HG03064 (cell line): ENCODE data around the gene TMEM123.
"Not testable (repeated sequence)": the region's sequence is repeated elsewhere in the genome, so short reads cannot be mapped to it uniquely, and the experiment has no call there.

ENCODE experiments used
- ATAC-seq: cut with Tn5 transposase; IDR thresholded peaks from one replicate; pipeline ENCODE4 v1.9.1; 2021; ENCODE audit warnings: low read depth; ENCODE audit not compliant: unreplicated experiment

Gene TMEM123

DNA sequence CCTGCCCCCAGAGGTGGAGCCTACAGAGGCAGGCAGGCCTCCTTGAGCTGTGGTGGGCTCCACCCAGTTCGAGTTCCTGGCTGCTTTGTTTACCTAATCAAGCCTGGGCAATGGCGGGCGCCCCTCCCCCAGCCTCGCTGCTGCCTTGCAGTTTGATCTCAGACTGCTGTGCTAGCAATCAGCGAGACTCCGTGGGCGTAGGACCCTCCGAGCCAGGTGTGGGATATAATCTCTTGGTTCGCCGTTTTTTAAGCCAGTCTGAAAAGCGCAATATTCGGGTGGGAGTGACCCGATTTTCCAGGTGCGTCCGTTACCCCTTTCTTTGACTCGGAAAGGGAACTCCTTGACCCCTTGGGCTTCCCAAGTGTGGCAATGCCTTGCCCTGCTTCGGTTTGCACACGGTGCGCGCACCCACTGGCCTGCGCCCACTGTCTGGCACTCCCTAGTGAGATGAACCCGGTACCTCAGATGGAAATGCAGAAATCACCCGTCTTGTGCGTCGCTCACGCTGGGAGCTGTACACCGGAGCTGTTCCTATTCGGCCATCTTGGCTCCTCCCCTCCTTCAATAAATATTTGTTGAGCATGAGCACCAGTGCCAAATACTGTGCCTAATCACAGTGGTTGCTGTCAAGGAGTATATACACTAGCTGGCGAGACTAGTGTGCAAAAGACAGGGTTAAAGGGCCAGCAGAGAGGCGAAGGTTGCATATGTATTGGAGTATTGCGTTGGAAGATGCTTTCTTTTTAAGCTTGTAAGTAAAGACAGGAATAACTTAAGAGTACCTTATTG is 77.7 kb downstream of the TMEM123 start:
- ATAC-seq, result not testable (repeated sequence)

DNA sequence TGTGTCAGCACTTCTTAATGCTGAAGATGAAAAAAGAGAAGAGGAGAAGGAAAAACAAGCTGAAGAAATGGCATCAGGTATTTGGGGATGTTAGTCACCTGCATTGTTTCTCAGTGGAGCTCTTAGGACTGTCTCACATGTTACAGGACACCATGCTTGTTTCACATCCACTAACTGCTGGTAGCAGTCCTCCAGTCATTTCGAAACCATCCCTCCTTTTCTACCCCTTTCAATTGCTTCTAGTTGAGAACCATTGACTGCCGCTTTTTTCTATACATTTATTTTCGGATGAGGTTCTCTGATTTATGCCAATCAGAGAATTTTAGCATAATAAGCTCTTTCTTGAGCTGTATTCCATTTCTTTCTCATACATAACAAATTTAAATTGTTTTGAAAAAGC is 84.1 kb downstream of the TMEM123 start:
- ATAC-seq, result peak; percentile 99

DNA sequence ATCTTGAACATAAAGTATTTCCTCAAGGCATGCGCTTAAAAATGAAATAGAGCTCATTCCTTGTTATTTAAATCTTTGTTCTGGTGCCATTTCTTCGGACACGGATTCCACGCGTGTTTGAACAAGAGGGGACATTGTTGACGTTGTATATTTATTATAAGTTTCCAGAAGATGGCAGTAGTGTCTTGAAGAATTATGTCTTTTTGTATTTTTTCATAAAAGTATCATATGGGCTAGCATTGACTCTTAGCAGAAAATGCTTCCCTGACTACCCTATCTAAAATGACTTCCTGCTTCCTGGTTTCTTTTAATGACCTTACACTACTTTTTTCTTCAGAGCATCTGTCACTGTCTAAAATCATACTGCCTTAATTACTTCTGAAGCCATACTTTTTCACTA is 85.2 kb downstream of the TMEM123 start:
- no peak for ATAC-seq

DNA sequence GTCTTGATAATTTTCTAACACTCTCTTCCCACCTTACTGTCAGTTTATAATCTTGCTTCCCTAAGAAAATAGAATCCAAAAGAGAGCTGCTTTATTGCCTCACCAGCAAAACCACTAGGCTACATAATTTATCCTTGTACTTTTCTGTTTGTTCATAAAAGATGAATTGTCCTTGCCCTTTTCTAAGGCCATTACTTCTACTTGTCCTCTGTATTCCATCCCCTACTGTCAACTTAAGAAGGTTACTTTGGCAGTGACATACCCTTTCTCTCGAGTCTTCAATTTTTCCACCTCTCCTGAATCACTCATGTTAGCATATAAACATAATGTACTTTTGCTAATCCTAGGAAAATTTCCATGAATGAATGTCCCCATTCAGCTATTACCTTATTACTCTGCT is 87.6 kb downstream of the TMEM123 start:
- no peak for ATAC-seq

DNA sequence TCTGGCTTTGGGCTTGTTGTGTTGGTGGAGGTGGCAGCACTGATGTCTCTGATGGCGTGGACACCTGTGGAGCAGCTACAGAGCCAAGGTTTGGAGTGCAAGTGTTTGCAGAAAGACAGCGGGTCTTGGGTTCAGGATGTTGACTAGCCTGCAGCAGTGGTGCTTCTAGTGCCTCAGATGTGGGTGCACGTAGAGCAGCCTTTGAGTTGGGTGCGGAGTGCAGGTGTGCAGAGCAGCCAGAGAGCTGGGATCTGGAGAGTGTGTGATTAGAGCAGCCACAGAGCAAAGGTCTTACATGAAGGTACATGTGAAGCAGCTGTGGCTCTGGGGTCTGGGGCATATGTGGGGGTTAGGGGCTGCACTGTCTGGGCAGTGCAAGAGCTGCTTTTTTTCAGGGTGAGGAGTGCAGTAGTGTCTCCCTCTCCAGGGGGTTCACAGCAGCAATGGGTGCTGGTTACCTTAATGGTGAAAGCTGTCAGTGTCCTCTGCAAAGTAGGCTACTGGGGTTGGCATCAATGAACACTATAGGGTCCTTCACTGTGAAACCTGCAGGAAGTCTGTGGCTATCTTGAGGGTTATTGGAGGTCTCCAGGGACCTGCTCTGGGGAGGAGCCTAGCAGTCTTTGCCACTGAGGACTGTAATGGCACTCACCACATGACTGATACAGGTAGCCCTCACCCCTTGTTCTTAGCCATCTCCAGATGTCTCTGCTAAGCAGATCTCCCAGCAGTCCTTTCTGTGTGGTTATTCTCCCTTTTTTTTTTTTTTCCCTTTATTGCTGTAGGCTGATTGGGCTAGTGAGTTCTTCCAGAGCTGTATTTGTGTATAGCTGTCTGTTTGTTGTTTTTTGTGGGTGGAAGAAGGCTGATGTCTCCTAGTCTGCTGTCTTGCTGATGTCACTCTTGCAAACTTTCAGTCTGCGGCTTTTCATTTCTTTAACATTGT is 91.2 kb downstream of the TMEM123 start:
- peak; percentile 65 for ATAC-seq

DNA sequence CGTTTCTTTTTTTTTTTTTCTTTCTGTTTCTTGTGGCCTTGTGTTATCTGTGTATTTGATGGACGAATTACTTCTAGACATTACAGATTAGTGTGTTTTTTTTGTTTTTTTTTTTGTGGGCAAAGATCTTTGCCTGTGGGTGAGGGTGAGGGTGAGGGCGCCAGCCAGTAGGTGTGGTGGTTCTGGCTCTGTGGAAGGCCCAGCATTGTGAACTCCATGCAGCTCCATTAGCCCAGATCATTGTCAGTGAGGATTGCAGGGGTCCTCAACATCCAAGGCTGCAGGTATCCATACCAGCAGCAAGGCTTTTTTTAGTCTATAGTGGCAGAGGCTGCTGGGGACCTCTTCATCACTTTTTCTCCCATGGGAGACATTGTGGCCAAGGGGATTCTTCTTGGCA is 91.9 kb downstream of the TMEM123 start:
- no peak for ATAC-seq

DNA sequence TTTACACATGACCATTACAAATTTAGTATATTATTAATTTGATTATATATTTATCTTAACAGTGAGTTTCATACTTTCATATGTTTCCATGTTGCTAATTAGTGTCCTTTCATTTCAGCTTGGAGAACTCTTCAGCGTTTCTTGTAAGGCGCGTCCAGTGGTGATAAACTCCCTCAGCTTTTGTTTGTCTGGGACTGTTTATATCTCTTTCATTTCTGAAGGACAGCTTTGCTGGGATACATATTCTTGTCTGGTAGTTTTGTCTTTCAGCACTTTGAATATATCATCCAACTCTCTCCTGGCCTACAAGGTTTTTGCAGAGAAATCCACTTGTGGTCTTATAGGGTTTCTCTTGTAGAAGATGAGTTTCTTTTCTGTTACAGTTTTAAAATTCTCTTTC is 93.2 kb downstream of the TMEM123 start:
- no peak for ATAC-seq

DNA sequence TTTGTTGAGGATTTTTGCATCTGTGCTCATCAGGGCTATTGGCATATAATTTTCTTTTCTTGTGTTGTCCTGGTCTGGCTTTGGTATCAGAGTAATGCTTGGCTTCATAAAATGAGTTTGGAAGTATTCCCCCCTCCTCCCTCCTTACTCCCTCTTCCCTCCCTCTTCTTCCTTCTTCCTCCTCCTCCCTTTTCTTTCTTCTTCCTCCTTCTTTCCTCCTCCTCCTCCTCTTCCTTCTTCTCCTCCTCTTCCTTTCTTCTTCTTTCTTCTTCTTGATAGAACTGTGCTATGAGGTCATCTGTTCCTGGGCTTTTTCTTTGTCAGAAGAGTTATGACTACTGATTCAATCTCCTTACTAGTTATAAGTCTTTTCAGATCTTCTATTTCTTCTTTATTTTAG is 95.4 kb downstream of the TMEM123 start:
- no peak for ATAC-seq

DNA sequence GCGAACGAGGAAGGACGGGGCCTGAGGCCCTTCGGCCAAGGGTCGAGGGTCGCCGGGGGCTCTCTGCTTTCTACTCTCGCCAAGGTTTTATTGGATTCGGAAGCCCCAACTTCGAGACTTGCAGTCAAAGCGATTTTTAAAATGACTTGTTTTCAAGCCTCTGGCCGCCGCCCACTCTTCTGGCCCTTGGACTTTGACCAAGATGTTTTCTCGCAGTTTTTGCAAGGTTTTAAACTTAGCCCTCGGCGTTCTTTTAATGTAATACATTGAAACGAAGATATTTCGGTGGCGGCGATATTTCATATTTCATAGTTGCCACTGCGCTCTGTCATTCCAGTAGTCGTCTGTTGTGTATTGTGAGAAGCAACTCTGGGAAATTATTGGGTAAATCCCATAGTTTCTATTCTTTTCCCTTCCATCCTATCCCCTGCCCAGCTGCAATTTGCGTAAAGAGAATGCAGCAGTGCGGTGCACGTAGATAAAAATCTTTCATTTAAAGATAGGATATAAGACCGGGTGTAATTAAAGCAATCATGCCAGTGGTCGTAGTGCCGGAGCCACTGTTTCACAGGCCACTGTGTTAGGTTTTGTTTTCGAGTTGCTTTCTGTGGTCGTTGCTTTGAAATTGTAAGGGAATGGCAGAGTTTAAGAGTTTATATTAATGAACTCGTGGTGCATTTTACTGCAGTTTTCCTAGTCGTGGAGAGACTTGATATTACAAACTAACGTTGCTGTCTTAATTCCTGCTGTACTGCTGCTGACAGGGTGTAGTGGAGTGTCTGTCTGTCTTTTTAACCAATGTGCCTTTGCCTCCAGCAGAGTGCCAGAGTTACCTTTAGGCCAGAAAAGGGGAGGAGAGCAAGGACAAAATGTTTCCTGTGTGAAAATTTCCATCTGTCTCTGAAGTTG is 104.8 kb downstream of the TMEM123 start:
- peak; percentile 15 for ATAC-seq

DNA sequence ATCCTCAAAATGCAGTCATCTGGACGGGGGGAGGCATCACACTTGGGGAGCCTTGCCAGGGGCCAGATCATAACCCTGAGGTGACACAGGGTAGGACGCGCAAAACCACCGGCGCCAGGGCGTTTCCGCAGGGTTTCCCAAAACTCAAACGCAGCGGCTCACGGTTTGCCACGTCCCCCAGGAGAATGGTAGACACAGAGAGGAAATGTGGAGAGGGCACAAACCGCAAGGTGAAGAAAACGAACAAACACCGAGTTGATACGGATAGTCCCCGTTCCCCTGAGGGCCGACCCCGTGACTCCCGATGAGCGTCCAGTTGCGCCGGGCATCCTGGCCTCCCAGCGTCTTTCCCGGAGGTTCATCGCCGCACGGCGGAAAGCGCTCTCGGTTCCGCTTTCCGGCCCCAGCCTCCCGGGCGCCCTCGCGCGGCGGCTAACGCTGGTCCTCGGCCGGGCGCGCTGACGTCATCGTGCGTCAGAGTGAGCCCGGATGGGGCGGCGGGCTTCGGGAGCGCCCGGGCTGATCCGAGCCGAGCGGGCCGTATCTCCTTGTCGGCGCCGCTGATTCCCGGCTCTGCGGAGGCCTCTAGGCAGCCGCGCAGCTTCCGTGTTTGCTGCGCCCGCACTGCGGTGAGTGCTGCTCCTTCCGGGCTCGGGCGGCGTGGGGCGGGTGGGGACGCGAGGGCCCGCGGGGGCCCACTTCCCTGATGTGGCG is 105.7 kb downstream of the TMEM123 start, which contains the start of gene BIRC2:
Gene BIRC2, plus strand, starts transcription at position 467 of the 714 bp plus-strand sequence. CDS start 2,641 bp downstream, outside the sequence.
- ATAC-seq, result peak; percentile 82

DNA sequence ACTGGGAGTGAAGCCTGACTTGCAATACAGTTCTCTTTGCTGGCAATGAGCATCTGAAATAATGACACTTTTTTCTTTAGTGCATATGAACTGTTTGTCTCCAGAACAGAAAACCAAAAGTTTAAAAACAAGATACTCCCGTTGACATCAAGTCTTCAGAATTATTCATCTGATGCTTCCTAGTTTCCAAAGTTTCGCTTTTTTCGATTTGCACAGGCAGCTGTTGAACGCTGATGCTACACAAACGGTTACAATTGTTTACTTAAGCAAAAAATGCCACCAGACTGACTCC is 106.2 kb downstream of the TMEM123 start:
- no peak for ATAC-seq
